Measurements from ENCODE around the gene SORCS2.

The SORCS2 gene

DNA sequence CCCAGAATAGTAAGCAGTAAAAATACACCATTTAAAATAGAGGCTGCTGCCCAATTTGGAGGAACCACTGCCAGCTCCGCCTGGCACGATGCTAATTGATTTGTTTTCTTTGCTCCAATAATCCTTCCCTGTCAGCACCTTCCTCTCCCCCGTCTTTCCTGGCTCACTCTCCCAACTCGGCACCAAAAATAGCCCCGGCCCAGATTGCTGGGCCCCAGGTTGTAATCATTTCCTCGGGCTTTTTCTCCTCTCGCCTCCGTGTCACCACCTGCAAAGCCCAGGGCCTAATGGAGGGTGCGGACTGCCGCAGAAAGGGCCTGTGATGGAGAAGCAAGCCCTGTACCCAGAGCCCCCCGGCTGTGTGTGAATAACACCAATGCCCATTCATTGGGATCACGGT, 440.0 kb downstream of the SORCS2 start:
- peaks cover 4% of the 10 kb centered on the region for H3K27me3 Mint-ChIP-seq (ENCODE audit: low read depth)
- no peaks in the 10 kb centered on the region for H3K4me1 Mint-ChIP-seq (ENCODE audit: low read depth)
- no peaks in the 10 kb centered on the region for H3K36me3 Mint-ChIP-seq (ENCODE audit: low read depth)
- no peak overlapping the region for H3K4me3 Mint-ChIP-seq
- no peak overlapping the region for H3K27ac Mint-ChIP-seq
- no peaks in the 10 kb centered on the region for H3K9me3 Mint-ChIP-seq

DNA sequence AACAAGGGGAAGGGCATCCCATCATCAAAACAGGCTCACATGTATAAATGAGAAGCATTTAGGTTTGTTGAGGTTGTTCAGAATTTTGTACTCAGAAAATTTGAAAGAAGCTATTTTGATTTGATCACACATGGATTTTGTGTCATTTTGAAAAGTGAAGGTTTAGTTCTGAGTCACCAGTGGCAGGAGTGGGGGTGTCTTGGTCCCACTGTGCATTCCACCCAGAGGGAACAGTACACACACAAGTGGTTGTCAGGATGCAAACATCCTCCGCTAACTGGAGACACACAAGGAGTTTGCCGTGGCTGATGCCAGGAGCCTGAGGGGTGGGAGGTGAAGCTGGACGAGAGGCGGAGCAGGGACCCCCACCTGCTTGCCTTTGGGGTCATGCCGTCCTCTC, 440.6 kb downstream of the SORCS2 start:
- Mint-ChIP-seq H3K4me3 (no peak overlapping the region), H3K9me3 (no peaks in the 10 kb centered on the region), H3K27me3 (ENCODE audit: low read depth) (peaks cover 4% of the 10 kb centered on the region), H3K36me3 (ENCODE audit: low read depth) (no peaks in the 10 kb centered on the region), H3K4me1 (ENCODE audit: low read depth) (no peaks in the 10 kb centered on the region), H3K27ac (no peak overlapping the region)

DNA sequence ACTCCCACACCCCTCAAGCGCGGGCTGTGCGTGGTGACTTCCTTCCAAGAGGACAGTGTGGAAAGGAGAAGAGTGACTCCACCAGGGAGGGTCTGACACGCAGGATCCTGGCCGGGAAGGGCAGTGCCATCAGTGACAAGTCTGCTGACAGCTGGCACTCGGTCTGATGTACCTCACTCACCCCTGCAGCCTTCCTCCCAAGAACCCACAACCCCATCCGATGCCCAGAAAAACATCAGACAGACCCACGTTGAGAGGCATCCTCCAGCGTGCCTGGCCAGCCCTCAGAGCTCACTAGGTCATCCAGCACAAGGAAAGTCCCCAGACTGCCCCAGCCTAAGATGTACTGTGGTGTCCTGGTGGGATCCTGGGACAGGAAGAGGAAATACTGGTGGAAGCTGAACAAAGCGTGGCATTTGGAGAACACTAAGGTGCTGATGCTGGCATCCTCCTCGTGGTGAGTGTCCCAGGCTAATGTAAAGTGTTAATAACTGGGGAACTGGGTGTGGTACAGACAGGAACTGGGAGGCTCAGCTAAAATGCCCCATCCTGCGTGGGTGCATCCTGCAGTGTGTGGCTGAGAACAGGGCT, 442.4 kb downstream of the SORCS2 start:
- no peak overlapping the region for H3K27ac Mint-ChIP-seq

DNA sequence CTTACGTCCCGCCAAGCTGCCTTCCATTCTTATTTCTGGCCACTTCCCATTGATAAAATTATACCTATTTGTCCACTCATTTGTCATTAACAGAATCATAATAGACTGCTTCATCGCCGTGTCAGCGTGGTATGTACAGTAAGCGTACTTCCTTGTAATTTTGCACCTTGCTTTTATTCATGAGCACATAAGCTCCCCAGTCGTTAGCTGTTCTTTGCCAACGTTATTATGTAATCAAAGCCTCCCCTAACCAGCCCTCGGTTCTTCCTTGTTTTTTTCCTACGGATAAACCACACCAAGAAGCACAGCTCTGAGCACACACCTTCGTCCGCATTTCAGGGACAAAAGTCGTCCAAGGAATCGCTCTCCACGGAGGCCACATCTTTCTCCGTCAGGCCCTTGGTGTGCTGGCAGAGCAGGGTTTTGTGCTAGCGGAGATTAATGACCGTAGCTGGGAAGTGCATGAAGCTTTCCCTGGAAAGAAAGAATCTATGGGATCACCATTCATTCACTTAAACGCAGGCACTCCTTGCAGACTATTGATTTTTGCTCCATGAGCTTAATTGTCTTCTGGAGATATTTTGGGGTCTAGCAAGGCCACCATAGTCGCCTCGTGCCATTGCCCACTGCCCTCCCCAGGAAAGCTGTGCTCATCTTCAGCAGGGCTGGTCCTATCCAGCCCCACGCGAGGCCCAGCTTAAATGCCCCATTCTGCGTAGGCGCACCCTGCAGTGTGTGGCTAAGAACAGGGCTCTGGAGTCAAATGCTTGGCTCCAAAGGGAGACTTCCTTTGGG, 443.3 kb downstream of the SORCS2 start:
- H3K9me3 Mint-ChIP-seq = no peaks in the 10 kb centered on the region

More for the DNA sequence above, 442.4 kb downstream of the SORCS2 start:
- H3K4me3 Mint-ChIP-seq = no peak overlapping the region
- peaks cover 4% of the 10 kb centered on the region for H3K27me3 Mint-ChIP-seq (ENCODE audit: low read depth)
- no peaks in the 10 kb centered on the region for H3K9me3 Mint-ChIP-seq
- H3K36me3 Mint-ChIP-seq (ENCODE audit: low read depth) = no peaks in the 10 kb centered on the region
- H3K4me1 Mint-ChIP-seq (ENCODE audit: low read depth) = no peaks in the 10 kb centered on the region

DNA sequence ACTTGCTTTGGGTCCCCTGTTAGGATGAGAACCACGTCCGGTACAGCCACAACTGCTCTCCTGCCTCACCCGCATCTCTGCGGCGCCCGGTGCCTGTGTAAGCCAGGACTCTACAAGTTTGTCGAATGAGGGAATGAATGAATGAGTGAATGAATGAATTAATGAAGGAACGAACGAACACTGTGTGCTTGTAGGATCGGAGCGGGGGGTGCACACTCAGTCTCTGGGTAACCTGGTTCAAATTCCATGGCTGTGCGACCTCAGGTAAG, 443.8 kb downstream of the SORCS2 start:
- no peaks in the 10 kb centered on the region for H3K4me1 Mint-ChIP-seq (ENCODE audit: low read depth)
- H3K4me3 Mint-ChIP-seq = no peak overlapping the region
- peaks cover 4% of the 10 kb centered on the region for H3K27me3 Mint-ChIP-seq (ENCODE audit: low read depth)
- H3K36me3 Mint-ChIP-seq (ENCODE audit: low read depth) = no peaks in the 10 kb centered on the region
- H3K9me3 Mint-ChIP-seq = no peaks in the 10 kb centered on the region
- H3K27ac Mint-ChIP-seq = no peak overlapping the region

More for the DNA sequence above, 443.3 kb downstream of the SORCS2 start:
- H3K27ac Mint-ChIP-seq = no peak overlapping the region
- H3K4me3 Mint-ChIP-seq = no peak overlapping the region
- H3K27me3 Mint-ChIP-seq (ENCODE audit: low read depth) = peaks cover 4% of the 10 kb centered on the region
- no peaks in the 10 kb centered on the region for H3K4me1 Mint-ChIP-seq (ENCODE audit: low read depth)
- H3K36me3 Mint-ChIP-seq (ENCODE audit: low read depth) = no peaks in the 10 kb centered on the region

DNA sequence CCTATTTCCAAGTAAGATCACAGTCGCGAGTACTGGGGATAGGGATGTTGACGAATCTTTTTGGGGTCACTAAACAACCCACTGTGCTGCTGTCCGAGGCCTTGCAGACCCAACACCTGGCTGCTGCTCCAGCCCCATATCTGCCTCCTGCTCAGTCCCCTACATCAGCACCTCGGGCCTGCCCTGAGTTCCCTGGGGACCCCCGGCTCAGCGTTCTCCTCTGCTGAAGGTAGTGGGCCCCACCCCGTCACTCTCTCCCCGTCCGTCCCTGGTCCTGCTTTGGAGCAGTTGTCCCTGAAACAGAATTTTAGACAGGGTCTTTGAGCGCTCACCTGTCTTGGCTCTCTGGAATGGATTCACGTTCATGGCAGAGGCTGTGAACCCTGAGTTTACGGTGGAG, 444.8 kb downstream of the SORCS2 start:
- peaks cover 4% of the 10 kb centered on the region for H3K27me3 Mint-ChIP-seq (ENCODE audit: low read depth)
- H3K4me3 Mint-ChIP-seq = no peak overlapping the region
- H3K4me1 Mint-ChIP-seq (ENCODE audit: low read depth) = no peaks in the 10 kb centered on the region
- no peaks in the 10 kb centered on the region for H3K9me3 Mint-ChIP-seq
- H3K27ac Mint-ChIP-seq = no peak overlapping the region
- no peaks in the 10 kb centered on the region for H3K36me3 Mint-ChIP-seq (ENCODE audit: low read depth)

DNA sequence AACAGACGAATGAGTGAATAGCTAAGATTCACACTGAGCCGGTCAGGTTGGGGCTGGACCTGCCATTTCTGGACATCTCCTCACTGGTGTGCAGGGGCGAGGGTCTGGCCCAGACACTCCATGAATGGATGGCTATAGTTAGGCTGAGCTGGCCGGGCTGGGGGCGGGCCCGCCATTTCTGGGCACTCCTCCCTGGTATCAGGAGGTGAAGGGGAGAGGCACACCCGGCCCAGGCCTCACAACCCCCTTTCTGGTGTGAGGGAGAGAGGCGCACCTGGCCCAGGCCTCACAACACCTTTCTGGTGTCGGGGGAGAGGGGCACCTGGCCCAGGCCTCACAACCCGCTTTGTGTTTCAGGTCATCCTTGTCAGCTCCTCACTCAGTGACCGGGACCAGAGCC, 445.6 kb downstream of the SORCS2 start:
- Mint-ChIP-seq H3K36me3 (ENCODE audit: low read depth) (no peaks in the 10 kb centered on the region), H3K27ac (no peak overlapping the region), H3K4me1 (ENCODE audit: low read depth) (no peaks in the 10 kb centered on the region), H3K27me3 (ENCODE audit: low read depth) (no peaks in the 10 kb centered on the region), H3K4me3 (no peak overlapping the region), H3K9me3 (no peaks in the 10 kb centered on the region)

DNA sequence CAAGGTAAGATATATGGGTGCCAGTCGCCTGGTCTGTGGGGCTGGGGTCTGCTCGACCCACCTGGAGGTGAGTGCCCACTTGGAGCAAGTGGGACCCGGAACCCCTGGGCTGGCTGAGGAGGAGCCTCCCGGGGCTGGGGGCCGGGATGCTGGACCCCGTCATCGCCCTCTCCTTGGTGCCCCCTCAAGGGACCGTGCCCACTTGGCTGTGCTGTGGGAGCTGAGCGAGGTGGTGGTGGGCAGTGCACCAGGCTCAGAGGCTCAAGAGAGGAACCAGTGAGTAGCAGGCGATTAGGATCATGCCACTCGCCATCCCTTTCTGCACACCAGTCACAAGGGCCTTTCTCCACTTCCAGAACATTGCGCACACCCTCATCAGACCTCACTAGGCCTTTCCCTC, 446.2 kb downstream of the SORCS2 start:
- H3K9me3 Mint-ChIP-seq = no peaks in the 10 kb centered on the region
- H3K4me1 Mint-ChIP-seq (ENCODE audit: low read depth) = no peaks in the 10 kb centered on the region
- H3K36me3 Mint-ChIP-seq (ENCODE audit: low read depth) = no peaks in the 10 kb centered on the region
- H3K4me3 Mint-ChIP-seq = no peak overlapping the region
- no peaks in the 10 kb centered on the region for H3K27me3 Mint-ChIP-seq (ENCODE audit: low read depth)
- no peak overlapping the region for H3K27ac Mint-ChIP-seq

DNA sequence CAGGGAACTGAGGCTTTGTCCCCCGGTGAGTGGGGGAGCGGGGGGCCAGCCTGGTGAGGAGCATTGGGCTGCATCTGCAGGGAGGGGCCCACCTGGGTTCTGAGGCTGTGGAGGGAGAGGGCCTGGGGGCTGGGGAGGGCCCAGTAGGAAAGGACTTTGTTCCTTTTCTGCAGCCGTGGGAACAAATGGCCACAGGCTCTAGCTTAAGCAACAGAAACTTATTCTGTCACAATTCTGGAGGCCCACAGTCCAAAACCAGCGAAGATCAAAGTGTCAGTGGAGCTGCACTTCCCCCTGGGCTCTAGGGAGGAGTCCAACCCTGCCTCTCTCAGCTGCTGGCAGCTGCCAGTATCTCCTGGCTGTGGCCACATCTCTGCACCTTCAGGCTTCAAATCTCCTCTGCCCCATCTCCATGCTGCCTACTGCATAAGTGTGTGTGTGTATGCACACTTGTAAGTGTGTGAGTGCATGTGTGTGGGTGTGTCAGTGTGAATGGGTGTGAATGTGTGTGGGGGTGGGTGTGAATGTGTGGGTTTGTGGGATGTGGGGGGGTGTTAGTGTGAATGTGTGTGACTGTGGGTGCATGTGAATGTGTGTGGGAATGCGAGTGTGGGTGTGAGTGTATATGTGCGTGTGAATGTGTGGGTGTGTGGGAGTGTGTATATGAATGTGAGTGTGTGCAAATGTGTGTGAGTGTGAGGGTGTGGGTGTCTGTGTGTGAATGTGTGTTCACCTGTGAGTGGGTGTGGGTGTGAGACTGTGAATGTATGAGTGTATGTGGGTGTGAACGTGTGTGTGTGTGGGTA, 446.8 kb downstream of the SORCS2 start:
- no peaks in the 10 kb centered on the region for H3K4me1 Mint-ChIP-seq (ENCODE audit: low read depth)
- no peaks in the 10 kb centered on the region for H3K9me3 Mint-ChIP-seq
- no peak overlapping the region for H3K27ac Mint-ChIP-seq
- no peak overlapping the region for H3K4me3 Mint-ChIP-seq
- H3K36me3 Mint-ChIP-seq (ENCODE audit: low read depth) = no peaks in the 10 kb centered on the region
- H3K27me3 Mint-ChIP-seq (ENCODE audit: low read depth) = no peaks in the 10 kb centered on the region

DNA sequence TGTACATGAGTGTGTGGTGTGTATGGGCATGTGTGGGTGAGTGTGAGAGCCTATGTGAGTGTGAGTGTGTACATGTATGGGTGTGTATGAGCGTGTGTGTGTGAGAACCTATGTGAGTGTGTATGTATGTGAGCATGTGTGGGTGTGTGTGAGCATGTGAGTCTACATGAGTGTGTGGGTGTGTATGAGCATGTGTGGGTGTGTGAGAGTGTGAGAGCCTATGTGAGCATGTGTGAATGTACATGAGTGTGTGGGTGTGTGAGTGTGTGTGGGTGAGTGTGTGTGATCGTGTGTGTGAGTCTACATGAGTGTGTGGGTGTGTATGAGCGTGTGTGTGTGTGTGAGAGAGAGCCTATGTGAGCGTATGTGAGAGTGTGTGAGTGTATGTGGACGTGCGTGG, 447.8 kb downstream of the SORCS2 start:
- no peaks in the 10 kb centered on the region for H3K36me3 Mint-ChIP-seq (ENCODE audit: low read depth)
- H3K27me3 Mint-ChIP-seq (ENCODE audit: low read depth) = no peaks in the 10 kb centered on the region
- H3K9me3 Mint-ChIP-seq = no peaks in the 10 kb centered on the region
- no peaks in the 10 kb centered on the region for H3K4me1 Mint-ChIP-seq (ENCODE audit: low read depth)
- no peak overlapping the region for H3K4me3 Mint-ChIP-seq
- H3K27ac Mint-ChIP-seq = no peak overlapping the region

DNA sequence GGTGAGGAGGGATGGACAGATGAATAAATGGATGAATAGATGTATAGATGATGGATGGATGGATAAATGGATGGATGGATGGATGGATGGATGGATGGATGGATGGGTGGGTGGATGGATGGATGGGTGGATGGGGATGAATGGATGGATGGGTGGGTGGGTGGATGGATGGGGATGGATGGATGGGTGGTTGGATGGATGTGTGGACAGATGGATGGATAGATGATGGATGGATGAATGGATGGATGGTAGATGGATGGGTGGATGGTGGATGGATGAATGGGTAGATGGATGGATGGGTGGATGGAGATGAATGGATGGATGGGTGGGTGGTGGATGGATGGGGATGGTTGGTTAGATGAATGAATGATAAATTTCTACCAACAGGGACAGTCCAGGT, 449.4 kb downstream of the SORCS2 start:
- Mint-ChIP-seq H3K27ac (no peak overlapping the region), H3K4me3 (no peak overlapping the region)

DNA sequence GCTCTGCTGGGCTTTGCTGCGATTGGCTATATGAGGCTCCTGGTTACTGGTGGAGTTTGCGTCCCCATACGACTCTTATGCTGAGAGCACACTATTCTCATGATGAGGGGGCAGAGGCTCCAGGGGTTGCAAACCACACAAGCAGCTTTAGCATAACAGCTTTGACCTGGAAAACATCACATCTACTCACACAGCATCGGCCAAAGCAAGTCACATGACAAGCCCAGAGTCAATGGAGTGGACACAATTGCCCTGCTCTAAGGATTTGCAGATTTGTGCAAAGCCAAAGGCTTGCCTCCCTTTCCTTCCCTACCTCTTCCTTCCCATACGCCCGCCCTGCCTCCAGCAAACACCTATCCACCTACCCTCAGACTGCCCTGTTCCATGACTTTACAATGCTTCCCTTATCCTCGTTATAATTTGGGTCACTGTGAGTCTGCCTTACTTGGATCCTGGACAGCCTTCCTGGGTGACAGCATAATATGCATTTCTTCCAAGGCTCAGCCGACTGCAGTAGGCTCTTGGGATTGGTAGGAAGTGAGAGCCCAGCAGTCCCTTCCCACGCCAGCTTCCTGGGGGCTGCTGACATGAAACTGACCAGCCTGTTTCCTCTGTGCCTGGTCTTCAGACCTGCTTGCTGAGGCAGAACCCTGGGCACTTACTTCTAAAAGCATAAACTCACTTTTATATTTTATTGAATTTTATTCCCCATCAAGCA, 450.6 kb downstream of the SORCS2 start:
- H3K4me1 Mint-ChIP-seq (ENCODE audit: low read depth) = no peaks in the 10 kb centered on the region
- no peaks in the 10 kb centered on the region for H3K9me3 Mint-ChIP-seq
- no peaks in the 10 kb centered on the region for H3K27me3 Mint-ChIP-seq (ENCODE audit: low read depth)
- no peak overlapping the region for H3K4me3 Mint-ChIP-seq
- no peak overlapping the region for H3K27ac Mint-ChIP-seq
- H3K36me3 Mint-ChIP-seq (ENCODE audit: low read depth) = no peaks in the 10 kb centered on the region

More for the DNA sequence above, 449.4 kb downstream of the SORCS2 start:
- H3K27me3 Mint-ChIP-seq (ENCODE audit: low read depth) = no peaks in the 10 kb centered on the region
- no peaks in the 10 kb centered on the region for H3K36me3 Mint-ChIP-seq (ENCODE audit: low read depth)
- no peaks in the 10 kb centered on the region for H3K4me1 Mint-ChIP-seq (ENCODE audit: low read depth)
- H3K9me3 Mint-ChIP-seq = no peaks in the 10 kb centered on the region

DNA sequence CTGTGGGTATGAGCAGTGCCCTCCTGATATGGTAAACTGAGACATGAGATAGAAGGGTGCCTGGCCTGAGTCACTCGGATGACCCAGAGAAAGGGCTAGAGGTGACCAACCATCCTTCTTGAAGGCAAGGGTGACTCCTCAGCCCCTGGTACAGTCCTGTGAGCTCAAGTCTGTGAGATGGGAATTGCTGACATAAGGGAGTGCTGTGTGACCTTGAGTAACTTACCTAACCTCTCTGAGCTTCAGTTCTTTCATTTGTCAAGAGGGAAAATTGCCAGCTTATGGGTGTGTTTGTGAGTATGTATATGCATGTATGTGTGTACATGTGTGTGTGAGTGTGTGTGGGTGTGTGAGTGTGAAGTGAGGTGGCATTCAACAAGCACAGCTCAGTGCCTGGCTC, 452.8 kb downstream of the SORCS2 start:
- no peak overlapping the region for H3K27ac Mint-ChIP-seq
- no peaks in the 10 kb centered on the region for H3K27me3 Mint-ChIP-seq (ENCODE audit: low read depth)
- no peak overlapping the region for H3K4me3 Mint-ChIP-seq
- H3K36me3 Mint-ChIP-seq (ENCODE audit: low read depth) = no peaks in the 10 kb centered on the region
- H3K9me3 Mint-ChIP-seq = no peaks in the 10 kb centered on the region
- H3K4me1 Mint-ChIP-seq (ENCODE audit: low read depth) = peaks cover 12% of the 10 kb centered on the region

DNA sequence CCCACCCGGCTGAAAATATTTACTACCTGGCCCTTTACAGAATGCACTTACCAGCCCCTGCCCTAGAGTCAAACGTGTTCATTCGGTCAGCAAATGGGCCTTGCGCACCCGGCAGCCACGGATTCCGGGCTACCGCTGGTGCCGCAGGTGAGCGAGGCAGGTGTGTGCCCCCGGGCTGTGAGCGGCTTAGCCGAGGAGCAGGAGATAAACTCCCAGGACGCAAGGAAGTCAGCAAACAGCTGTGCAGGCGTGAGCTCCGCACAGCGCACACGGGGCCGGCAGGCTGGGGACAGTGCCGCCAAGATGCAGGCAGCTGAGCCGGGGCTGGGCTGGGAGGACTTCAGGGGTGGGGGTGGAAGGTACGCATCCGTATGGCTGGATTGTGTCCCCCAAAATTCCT, 453.6 kb downstream of the SORCS2 start:
- no peaks in the 10 kb centered on the region for H3K9me3 Mint-ChIP-seq
- H3K4me3 Mint-ChIP-seq = no peak overlapping the region
- no peaks in the 10 kb centered on the region for H3K36me3 Mint-ChIP-seq (ENCODE audit: low read depth)
- peaks cover 17% of the 10 kb centered on the region for H3K4me1 Mint-ChIP-seq (ENCODE audit: low read depth)
- no peak overlapping the region for H3K27ac Mint-ChIP-seq
- no peaks in the 10 kb centered on the region for H3K27me3 Mint-ChIP-seq (ENCODE audit: low read depth)
